T-helper 9 cell (primary cell): Measurements from ENCODE around the gene CAPN2.
"Not testable (repeated sequence)": the region's sequence is repeated elsewhere in the genome, so short reads cannot be mapped to it uniquely, and the experiment has no call there.

Source experiments
- DNase-seq: peaks from one replicate; pipeline ENCODE4 v3.0.0-alpha.2; 2020

The CAPN2 gene

DNA sequence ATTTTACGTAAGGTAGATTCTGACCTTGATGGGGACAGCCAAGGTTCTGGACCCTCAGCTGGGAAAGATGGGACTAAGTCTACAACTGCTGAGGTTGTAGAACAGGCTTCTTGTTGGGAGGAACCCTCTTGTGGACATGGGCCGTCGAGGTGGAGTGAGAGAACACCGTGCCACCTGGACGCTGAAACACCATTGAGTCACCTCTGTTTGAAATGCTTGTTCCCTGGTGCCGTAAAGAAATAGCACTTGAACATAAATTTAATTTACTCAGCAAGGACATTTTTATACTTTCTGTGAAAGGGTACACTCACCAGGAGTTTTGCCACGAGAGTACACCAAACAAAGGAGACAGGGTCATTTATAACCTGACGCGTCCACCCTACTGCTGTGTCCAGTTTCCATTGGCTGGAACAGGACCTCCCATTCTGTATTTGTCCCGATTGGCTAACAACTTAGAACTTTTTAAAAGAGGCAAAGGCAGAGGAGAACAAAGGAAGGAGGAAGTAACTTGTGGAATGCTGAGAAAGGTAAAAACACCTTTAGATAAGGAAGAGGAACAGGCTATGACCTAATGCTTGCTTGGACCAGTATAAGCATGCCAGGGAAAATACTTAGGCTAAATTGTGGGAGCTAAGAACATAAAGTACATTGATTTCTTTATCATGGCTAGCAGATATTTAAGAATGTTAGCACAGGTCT lies 27.8 kb downstream of the CAPN2 start:
- DNase-seq = not testable (repeated sequence)

DNA sequence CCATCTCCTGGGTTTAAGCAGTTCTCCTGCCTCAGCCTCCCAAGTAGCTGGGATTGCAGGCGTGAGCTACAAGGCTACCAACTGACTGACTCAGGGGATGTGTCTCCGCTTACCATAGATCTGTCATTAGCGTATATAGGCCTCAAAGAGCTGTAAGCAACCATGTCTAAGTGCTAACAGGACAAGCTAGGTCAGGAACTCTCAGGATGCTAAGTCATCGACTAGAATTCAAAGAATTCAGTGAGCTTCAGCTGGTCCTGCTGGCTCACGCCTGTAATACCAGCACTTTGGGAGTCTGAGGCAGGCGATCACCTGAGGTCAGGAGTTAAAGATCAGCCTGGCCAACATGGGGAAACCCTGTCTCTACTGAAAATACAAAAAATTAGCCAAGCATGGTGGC lies 29.5 kb downstream of the CAPN2 start:
- no peak for DNase-seq

DNA sequence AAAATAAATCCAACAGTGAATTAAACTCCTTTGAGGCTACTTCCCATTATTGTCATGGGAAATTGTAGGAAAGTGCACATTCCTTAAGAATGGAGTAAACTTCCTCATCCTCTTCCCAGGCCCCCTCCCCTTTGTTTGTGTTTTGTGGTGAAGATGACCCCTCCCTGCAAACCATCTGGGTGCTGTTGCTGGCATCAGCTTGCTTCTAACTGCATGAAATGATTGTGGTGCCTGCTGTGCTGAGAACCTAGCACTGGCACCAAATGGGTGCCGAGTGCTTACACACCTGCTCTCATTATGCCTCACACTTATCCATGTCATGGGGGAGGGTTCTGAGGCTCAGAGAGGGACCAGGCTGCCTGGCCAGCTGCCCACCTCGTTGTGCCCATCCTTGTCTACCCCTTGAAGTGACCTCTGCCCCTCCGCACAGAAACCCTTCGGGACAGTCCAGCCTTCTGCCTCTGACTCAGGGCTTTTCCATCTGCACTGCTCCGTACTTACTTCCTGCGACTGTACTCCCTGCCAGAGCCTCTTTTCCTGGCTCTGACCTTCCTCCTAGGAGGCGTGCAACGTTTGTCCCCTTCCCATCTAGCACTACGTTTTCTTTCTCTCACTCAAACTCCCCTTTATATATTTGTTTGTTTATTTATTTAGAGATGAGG lies 30.6 kb downstream of the CAPN2 start:
- no peak for DNase-seq

DNA sequence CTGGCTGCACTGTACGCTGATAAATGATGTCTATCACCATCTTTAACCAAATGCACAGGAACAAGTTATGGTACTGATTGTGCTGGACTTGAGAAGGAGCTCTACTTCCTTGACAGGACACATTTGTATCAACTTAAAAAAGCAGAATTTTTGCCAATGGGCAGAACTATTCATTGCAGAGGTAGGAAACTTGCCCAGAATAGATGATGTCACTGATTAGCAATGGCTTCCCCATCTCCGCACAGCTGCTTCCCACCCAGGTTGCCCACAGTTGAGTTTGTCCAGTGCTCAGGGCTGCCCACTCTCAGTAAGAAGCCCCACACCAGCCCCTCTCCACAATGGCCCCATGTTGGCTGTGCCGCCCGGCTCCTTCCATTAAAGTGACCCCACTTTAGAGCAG lies 33.4 kb downstream of the CAPN2 start:
- DNase-seq = no peak

DNA sequence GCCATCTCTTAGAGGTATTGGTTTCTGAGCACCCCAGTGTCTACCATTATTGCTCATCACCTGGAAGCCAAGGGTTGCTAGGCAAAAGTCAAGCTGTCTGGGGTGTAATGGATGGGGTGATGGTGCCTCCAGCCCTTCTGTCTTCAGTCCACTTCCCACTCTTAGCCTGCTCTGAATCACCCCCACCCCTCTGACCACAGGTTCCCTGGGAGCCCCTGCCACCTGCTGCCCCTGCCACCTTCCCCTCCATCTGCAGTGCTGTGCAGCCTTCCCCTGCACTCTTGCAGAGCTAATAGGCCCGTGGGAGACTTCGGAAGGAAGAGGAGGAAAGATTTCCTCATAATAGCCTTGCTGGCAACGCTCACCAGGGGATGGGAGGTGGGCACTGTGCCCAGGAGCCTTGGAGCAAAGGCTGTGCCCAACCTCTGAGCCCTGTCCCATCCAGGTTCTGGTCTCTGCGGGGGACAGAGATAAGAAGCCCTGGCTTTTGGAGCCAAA lies 35.5 kb downstream of the CAPN2 start:
- no peak for DNase-seq

DNA sequence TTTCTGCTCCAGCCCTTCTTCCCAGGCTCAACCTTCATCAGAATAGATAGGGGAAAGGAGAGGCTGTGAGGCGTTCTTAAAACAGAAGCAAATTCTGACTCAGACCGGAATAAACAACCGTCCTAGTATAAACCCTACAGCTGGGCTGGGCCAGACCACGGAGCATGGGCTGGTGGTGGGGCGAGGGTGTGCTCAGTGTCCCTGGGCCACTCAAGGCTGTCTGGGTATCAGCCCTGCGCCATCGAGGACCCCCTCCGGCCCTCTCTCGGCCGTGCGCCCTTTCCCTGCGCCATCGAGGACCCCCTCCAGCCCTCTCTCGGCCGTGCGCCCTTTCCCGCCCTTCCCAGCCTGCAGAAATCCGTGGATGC lies 36.0 kb downstream of the CAPN2 start:
- DNase-seq = no peak

DNA sequence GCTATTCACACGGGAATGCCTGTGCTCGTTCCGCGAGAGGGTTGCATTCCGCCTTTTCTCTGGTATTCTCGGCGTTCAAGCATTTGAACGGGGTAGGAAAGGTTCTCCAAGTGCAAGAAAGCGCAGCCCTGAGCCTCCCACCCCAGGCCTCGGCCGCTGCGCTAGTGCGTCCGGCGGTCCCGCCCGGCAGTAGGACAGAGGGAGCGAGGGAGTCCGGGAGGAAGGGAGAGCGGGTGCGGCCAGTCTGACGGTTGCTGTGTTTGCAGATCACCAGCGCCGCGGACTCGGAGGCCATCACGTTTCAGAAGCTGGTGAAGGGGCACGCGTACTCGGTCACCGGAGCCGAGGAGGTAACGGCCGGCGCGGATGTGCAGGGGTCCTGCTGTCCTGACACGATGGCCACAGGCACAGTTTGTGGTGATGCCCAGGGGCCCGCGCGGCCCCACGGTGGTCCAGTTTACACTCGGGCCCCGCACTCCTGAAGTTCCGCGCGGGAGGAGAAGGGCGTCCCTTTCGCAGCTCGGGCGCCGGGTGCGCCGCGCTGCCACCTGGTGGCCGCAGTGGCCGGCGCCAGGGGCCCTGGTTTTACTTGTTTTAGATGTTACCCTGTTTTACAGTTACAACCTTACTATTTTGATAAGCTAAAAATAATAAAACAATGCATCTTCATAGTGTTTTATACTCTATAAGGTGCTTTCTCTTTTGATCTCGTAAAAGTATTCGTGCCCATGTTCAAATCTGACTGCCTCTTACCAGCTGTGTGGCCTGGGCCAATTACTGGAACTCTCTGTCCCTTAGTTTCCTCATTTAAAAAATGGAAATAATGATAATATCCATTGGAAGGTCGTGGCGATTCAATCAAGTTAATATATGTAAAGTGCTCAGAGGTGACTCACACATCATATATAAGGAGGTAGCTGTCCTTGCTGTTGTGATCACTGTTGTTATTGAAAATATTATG lies 36.7 kb downstream of the CAPN2 start:
- DNase-seq = peak; percentile 57

DNA sequence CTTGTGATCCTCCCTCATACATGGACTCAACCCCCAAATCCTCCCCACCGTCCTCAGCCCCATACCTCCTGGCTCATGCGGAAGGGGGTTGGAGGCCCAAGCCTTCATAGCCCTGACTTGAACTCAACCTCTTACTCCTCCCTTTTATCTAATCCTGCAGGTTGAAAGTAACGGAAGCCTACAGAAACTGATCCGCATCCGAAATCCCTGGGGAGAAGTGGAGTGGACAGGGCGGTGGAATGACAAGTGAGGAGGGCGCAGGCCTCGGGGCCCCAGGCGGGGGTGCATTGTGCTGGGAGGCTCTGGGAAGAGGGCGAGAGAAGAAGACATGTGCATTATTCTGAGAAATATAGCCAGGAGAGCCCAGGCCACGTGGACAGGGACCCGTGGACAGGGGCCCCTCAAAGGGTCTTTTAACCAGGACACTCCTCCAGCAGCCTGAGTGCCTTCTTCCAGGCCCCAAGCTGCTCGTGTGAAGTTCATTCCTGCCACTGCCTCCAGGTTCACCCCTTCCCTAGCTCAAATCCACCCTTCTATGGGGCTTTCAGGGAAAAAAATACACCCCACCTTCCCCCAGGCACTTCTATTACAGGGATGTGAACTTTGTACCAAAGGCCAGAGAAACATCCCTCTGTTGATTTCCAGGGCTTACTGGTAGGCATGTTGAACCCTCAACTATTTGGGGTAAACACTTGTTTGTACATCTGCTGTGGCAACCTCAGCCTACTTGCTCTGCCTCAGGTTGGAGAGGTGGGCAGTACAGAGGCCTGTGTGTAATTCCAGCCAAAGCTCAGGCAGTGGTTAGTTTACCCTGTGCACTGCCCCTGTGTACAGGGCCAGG lies 38.6 kb downstream of the CAPN2 start:
- DNase-seq = no peak

DNA sequence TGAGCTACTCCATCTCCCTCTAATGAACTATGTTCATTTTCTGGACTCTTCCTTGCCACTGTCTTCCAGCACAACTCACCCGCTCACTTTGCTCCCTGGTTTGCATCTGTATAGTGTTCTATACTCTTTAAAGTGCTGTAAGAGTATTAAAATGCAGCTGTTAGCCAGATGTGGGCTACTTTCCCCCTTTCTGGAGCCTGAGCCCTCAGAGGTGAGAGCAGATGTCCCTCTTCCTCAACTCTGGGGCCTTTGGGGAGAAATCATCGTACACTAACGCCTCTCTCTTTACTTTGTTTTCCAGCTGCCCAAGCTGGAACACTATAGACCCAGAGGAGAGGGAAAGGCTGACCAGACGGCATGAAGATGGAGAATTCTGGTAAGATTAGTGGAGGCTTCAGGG lies 39.4 kb downstream of the CAPN2 start:
- DNase-seq = no peak

DNA sequence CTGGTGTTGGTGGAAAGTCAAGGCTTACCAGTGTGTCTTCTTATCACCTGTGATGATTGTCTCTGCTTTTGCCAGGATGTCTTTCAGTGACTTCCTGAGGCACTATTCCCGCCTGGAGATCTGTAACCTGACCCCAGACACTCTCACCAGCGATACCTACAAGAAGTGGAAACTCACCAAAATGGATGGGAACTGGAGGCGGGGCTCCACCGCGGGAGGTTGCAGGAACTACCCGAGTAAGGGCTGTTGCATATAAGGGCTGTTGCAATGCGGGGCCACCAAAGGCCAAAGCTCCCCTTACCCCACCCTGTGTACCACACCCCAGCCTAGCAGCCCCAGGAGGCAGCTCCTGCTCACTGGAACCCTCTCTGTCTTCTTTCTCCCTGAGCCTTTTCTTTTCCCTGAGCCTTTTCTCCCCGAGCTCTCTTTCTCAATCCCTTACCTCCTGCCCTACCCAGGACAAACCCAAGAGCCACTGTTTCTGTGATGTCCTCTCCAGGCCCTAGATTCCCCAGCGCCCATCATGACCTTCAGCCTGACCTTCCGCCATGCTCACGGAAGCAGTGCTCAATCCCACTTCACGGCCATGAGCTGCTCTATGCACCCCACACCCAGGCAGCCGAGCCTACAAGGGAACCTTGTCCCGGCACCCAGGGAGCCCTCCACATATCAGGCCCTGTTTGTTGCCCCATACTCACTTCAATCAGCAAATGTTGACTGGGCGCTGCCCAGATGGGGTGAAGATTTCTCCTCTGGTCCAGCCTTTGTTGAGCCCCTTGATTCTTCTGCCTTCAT lies 40.6 kb downstream of the CAPN2 start:
- no peak for DNase-seq

DNA sequence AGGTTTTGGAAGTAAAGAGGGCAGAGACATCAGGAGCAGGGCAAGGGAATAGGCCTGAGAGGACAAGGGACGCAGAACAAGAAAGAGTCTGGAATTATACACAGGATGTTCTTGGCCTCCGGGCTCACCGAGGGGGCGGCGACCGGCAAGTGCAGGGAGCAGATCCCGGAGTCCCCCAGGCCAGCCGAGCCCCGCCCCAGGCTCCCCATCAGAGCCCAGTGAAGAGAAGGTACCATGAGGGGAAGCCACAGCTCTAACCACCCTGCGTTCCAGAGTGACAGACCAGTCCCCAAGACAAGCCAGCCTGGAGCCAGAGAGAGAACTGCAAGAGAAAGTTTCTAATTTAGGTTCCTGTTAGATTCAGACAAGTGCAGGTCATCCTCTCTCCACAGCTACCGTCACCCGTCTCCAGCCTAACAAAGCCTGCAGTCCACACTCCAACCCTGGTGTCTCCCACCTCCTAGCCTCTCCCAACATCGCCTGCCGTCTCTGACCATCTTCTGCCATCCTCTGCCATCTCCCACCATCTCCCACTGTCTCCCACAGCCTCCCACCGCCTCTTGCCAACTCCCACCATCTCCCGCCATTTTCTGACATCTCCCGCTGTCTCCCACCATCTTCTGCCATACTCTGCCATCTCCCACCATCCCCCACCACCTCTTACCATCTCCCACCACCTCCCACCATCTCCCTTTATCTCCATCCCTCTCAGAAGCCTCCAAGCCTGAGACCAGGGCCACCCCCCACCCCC lies 42.5 kb downstream of the CAPN2 start:
- no peak for DNase-seq

DNA sequence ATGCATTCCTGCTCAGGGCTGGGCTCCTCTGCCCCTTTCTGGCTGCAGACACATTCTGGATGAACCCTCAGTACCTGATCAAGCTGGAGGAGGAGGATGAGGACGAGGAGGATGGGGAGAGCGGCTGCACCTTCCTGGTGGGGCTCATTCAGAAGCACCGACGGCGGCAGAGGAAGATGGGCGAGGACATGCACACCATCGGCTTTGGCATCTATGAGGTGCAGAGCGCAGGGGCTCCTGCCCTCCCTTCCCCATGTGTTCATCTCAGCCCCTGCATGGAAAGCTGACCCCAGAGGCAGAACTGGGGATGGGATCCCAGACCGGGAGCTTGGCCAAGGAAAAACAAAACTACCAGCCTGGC lies 43.1 kb downstream of the CAPN2 start:
- DNase-seq = no peak

DNA sequence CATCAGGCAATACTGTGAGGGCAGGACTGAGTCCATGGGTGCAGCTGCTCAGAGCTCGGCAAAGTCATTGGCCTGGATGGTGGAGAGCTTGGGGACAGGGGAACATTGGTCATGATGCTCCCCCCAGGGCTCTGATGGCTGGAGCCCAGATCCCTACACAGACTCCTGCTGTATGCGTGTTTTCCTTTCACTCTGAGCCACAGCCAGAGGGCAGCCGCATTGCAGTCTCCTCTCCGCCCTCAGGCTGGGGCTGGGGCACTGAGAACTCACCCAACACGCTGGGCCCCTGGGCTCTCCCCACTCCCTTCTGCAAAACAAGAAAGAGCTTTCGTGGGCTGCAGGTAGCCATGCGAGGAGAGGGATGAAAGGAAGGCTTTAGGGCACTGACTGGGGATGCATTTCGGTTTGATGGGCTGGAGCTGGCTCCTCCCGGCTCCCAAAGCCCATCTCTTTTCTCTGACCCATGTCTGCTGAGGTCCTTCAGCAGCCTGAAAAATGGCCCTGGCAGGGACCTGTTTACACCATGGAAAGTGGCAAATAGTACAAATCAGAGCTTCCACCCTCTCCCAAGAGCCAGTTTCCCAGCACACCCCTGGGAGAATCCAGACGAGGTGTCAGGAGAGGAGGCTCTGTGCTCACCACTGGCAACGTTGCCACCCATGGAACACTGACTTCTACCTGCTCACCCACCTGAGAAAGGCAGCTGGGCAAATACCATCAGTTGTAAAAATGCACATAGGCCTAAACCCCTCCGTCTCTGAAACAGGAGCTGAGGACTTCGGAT lies 43.8 kb downstream of the CAPN2 start:
- no peak for DNase-seq

DNA sequence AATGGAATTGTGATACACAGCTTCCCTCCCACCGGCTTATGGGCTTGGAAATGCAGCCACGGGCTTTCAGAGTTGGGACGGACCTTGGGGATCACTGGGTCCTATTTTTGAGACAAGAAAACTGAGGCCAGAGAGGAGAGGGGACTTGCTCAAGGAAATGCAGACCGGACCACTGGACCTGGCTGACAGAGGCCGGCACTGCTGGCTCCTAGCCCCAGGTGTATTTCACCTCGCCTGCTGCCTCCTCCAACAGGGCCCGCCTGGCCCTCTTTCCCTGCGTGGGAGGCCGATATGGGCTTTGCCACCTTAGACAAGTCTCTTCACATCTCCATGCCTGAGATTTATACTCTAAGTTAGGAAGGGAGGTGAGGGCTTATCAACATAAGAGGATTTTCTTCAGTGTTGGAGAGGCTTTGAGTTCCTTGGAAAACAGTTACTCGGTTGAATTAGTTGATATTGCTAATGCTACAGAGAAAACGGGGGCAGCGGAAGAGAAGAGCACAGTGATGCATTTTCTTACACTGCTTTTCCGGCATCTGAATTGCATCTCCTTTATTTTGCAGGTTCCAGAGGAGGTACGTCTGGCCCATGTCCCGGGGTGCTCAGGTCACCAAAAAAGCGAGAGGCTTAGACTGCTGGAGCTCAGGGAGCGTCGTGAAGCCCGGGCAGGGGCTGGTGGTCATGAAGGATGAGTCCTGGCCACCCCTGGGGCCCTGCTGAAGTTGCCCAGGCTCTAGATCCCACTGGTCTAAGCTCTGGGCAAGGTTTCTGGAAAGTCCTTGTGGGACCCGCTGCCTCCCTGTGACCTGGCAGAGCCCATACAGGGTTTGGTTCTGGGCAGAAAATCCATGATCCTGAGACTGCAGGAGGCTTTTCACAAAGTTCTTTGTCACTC lies 44.7 kb downstream of the CAPN2 start:
- no peak for DNase-seq

DNA sequence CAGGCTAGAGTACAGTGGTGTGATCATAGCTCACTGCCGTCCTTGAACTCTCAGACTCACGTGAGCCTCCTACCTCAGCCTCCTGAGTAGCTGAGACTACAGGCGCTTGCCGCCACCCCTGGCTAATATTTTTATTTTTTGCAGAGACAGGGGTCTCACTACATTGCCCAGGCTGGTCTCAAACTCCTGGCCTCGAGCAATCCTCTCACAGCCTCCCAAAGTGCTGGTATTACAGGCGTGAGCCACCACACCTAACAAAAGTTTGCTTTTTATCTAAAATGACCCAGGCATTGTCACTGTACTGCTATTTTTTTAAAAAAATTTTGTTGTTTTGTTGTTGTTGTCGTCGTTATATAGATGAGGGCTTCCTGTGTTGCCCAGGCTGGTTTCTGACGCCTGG lies 46.4 kb downstream of the CAPN2 start:
- no peak for DNase-seq

DNA sequence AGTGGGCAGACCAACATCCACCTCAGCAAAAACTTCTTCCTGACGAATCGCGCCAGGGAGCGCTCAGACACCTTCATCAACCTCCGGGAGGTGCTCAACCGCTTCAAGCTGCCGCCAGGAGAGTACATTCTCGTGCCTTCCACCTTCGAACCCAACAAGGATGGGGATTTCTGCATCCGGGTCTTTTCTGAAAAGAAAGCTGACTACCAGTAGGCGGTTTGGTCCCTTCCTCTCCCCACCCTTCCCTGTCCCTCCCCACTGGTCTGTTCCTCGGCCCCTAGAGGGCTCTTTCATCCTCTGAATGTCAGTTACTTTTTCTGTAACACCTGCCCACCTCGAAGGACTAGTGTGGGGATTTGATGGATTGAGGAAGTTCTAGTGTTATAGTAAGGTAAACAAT lies 46.9 kb downstream of the CAPN2 start:
- no peak for DNase-seq

DNA sequence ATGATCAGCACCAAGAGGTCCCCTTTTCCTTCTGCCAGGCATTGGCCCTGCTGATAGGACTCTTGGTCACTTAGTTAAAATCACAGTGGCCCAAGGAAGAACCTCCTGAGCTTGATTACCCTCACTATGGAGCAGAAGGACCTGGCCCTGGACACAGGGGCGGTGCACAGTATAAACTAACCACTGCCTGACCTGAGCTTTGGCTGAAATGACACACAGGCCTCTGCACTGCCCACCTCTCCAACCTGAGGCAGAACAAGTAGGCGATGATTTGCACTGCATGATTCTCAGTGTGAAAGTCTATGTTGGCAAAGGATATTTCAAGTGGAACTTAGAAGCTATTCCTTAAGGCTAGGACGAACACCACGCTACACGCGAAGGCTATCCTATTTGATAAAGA lies 48.5 kb downstream of the CAPN2 start:
- no peak for DNase-seq

DNA sequence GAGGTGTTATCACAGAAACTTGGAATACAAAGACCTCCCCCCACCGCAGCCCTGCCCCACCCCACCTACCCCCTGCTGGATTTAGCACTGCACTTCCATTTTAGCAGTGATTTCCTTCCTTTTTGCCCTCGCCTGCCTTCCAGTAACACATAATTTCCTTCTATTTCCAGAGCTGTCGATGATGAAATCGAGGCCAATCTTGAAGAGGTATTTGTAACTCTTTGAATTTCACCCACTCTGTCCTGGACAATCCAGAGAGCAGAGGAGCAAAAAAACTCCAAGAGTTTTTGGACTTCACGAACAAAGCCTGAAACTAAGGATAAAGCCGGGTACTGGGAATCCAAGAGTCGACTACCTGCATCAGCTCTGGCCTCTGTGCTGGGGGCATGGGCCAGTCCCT lies 49.1 kb downstream of the CAPN2 start:
- DNase-seq = no peak

DNA sequence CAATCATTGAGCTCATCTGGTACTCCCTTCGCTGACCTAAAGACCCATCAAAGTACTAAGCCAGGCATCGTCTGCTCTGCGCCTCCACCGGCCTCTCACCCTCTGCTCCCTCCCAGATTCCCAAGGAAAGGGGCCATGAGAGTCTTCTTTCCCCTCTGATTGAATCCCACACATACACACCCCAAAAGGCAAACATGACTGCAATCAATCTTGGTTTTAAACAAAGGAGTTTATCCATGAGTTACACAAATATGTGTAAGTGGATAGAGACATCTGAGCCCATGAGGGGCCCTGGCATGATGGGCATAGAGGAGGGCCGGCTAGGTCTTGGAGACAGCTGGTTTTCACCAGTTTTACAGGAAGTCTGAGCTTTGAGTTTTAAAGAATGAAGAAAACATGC lies 50.9 kb downstream of the CAPN2 start:
- no peak for DNase-seq
